Stimulated activated CD4-positive, alpha-beta T cell treated with anti-CD3 and anti-CD28 coated beads, Interleukin-1b, Interleukin-23, amount 100 ng/mL, for 1 hour (primary cell): ENCODE results near the gene CLSTN3.
"Not testable (repeated sequence)": the region's sequence is repeated elsewhere in the genome, so short reads cannot be mapped to it uniquely, and the experiment has no call there.

Source experiments
- DNase-seq, 2 donors: peaks; one replicate each; pipeline ENCODE4 v3.0.0-alpha.2; 2020; ENCODE audit warnings: low read depth in 2 of 2

Gene CLSTN3

GRCh38 chr12:7150356-7150755 is 20.2 kb downstream of the CLSTN3 start:
- no peak for DNase-seq

DNA sequence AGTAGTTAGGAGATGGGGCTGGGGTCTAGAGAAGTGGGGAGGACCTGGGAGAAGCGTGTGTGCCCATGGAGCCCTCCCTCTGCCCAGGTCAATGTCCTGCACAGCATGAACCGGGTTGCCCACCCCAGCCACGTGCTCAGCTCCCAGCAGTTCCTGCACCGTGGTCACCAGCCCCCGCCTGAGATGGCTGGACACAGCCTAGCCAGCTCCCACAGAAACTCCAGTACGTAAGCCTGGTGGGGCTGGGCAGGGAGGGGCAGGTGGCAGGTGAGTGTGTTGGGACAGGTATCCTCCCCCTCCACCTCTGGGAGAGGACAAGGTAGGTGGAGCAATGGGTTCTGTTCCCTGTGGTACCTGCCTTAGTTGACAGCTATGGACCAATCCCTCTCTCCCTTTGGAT is 20.7 kb downstream of the CLSTN3 start:
- no peak for DNase-seq

- no peak for DNase-seq
Measured at GRCh38 chr12:7151532-7151931, 21.4 kb downstream of the CLSTN3 start.

- DNase-seq = no peak
Measured at GRCh38 chr12:7152818-7153217, 22.6 kb downstream of the CLSTN3 start.

DNA sequence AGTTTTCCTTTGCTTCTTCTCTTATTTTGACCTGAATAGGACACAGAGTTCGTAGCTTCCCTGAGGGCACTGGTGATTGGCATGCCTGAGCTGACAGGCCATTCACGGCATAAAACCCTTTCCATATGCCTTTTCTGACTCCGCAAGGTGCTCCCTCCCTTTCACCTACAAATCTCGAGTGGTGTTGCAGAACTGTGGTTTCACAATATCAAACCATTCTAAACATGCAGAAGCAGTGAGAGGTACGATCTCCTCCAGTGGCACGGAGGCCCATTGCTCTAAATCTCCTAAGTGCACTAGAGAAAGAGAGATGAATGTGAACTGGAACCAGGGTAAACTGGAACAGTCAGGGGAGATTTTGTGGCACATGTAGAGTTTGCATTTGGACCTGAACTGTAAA is 23.9 kb downstream of the CLSTN3 start:
- no peak for DNase-seq

- no peak for DNase-seq
Measured at GRCh38 chr12:7154901-7155470, 24.8 kb downstream of the CLSTN3 start.

- DNase-seq = no peak
Measured at GRCh38 chr12:7155471-7156034, 25.4 kb downstream of the CLSTN3 start.

DNA sequence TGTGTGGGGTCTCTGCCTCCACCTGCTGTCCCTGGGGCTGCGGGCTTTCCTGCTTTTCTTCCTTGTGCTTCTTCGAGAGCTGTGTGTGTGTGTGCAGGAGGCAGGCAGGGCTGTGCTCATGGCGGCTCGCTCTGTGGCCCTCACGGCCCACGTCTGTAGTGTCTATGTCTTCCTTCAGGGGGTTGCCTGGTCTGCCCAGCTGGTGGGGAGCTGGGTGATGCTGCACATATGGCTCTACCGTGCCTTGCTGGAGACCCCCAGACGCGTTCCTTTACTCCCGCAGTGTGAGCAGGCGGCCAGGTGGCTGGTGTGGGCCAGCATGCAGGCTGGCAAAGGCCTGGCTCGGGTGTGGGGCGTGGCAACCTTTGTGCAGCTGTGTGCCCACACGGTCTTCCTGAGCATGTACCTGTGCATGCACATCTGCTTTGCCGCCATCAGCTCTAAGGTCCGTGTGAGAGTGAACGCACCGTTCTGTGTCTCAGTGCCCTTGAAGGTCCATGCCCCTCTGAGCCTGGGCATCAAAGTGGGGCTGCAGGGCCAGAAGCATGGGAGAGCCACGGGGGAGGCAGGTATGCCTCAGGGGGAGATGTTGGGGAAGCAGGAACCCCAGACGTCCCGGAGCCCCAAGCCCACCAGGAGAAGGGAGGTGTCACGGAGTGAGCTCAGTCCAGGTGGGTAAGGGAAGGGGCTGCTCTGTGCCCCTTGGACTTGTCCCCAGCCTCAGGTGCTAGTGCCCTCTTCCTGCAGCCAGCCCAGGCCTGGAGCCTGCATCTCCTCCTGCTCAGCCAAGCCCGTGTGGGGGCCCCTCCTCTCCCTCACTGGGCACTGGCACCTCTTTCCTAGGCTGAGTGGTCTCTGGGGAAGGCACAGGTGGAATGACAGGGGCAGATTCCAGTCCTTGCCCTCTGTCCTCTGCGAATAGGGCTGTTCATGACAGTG is 26.4 kb downstream of the CLSTN3 start:
- no peak for DNase-seq

DNA sequence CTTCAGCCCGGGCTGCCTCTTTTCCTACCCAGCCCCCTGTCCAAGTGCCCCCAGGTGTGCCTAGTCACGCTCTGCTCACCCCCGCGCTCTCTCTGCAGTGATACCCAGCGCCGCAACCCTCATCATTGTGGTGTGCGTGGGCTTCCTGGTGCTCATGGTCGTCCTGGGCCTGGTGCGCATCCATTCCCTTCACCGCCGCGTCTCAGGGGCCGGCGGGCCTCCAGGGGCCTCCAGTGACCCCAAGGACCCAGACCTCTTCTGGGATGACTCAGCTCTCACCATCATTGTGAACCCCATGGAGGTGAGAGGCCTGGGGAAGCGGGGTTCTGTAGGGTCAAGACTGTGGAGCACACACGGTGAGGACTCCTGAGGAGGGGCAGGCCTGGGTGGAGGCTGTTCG is 27.2 kb downstream of the CLSTN3 start:
- DNase-seq = no peak

DNA sequence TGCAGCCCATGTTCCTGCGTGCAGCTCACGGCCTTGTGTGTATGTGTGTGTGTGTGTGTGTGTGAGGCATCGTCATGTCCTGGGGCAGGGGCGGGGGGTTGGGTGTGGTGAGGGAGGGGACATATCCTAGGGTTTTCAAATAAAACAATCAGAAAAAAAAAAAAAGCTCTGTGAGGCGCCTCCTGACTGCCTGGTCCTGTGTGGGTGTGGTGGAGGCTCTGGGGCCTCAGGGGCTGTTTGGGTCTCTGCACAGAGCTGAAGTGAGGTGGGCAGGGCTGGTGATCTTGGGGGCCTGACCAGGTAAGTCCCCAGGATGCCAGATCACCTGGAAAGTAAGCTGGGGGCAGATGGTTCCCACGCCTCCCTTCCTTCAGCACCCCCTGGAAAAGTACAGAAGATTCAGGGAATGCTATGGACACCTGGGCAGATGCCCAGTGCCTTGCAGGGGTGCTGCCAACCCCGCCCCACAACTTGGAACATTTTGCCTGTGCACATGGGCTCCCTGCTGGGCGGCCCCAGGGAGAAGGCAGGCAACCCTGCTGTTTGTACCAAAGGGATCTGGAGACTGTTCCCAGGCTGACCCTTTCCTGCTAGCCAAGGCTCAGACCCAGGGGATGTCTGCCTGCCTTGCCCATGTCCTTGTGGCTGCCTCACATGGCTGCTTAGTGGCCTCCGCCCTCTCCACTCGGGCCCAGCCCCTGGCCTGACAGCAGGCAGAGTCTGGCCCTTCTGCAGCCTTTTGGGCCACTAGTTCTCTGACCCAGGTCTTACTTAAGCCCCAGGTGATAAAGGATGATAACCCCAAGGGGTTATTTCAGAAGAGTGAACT is 28.8 kb downstream of the CLSTN3 start:
- DNase-seq = no peak

DNA sequence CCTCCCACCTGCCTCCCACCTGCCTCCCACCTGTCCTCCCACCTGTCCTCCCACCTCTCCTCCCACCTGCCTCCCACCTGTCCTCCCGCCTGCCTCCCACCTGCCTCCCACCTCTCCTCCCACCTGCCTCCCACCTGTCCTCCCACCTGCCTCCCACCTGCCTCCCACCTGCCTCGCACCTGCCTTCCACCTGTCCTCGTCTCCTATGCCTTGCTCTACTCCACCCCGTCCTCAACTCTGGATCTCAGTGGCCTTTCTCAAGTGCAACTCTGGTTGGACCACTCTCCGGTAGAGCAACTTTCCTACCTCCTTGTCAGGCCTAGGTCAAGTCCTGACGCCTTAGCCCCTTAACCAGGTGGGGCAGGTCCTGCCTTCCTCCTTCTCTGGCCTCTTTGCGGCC is 30.0 kb downstream of the CLSTN3 start:
- DNase-seq = no peak

DNA sequence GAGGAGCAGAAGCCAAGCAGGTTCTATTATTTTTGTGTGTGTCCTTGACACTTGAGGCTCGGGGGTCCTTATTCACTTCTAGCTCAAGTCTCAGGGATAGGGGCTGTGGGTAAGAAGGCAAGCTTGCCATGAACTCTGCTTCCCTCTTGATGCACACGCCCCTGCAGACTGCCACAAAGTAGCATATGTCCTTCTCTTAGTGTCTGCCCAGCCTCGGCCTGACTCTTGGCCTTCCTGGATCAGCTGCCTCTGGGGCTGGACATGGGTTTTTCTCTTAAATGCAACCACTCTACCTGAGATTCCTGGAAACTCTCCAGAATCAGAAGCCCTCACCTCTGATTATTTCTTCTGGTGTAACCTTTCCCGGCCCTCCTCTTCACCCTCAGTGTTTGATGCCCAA is 31.2 kb downstream of the CLSTN3 start:
- DNase-seq = no peak

GRCh38 chr12:7161811-7162210 is 31.6 kb downstream of the CLSTN3 start:
- DNase-seq = no peak

DNA sequence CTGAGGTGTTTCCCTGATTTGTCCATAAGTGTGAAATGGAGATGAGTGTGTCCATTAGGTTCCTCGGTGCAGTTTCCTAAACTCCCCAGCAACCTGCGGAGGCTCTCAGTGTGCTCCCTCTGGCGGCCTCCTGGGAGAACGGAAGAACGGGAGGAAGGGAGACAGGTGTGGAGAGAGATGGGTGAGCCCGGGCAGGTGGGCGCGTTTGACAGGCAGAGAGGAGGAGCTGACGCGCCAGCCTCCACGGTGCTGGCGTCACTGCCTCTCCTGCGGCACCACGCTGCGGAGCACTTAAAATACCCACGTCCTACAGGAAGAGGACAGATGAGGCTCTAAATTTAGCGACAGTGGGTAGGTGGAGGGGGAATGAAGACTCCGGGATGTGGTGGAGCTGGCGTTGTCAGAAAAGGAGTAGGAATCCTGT is 32.5 kb downstream of the CLSTN3 start:
- DNase-seq = no peak

GRCh38 chr12:7169951-7170350 is 39.8 kb downstream of the CLSTN3 start:
- DNase-seq = no peak

DNA sequence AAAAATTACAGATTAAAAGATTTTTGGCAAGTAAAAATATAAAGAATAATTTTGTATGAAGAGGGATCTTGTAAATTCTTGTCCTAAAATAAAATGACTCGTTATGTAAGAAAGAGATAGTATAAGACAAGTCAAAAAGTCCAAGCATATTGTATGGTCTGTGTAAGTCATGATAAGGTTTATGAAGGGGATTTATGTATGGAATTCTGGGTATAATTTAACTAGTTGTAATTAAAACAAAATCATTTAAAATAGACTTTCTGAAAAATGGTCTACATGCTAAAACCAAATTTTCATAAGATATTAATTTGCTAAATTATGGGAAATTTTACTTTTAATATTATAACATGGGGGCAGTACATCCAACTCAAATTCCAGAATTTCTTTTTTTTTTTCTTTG is 41.7 kb downstream of the CLSTN3 start:
- no peak for DNase-seq

DNA sequence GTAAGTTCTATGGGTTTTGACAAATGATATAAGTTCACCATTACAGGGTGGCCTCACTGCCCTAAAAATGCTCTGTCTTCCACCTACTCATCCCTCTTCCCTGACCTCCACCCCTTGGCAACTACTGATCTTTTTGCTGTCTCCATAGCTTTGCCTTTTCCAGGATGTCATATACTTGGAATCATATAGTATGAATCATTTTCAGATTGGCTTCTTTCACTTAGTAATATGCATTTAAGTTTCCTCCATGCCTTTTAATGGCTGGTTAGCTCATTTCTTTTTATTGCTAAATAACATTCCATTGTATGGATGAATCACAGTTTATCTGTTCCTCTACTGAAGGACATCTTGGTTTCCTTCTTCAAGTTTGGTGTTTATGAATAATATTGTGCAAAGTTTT is 45.3 kb downstream of the CLSTN3 start:
- DNase-seq = no peak

DNA sequence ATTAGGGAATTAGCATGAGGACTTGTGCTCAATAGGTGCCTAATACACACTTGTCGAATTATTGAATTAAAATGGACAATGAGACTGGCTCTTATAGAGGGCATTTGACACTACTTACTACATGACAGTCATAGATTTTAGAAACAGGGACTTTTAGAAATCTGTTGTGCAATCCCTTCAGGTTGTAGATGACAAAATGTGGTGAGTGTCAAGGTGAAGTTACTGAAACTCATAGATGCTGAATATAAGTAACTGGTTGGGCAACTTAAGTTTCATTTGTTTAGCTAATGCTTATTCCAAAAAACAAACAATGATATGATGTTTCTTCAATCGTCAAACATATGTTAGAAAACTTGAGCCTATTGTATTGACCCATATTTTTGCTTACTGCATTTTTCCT is 46.4 kb downstream of the CLSTN3 start:
- no peak for DNase-seq

- no peak for DNase-seq
Measured at GRCh38 chr12:7178481-7178880, 48.3 kb downstream of the CLSTN3 start.

- DNase-seq = no peak
Measured at GRCh38 chr12:7180685-7181084, 50.5 kb downstream of the CLSTN3 start.

DNA sequence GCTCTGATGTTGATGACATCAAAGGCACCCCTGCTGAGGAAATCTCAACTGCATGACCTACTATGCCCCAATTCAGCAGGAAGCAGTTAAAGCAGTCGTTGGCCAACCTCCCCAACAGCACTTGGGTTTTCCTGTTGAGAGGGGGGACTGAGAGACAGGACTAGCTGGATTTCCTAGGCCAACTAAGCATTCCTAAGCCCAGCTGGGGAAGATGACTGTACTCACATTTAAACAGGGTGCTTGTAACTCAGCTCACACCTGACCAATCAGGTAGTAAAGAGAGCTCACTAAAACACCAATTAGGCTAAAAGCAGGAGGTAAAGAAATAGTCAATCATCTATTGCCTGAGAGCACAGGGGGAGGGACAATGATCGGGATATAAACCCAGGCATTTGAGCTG is 55.9 kb downstream of the CLSTN3 start:
- DNase-seq = not testable (repeated sequence)
